NOMO-1 treated with DMSO at 0.1 percent for 48 hours (cell line): ENCODE results near the gene DOCK11.

Experiments used
- DNase-seq: peaks from one replicate; lab custom pipeline; 2025; ENCODE audit not compliant: unreplicated experiment; lab: John Stamatoyannopoulos, UW

DOCK11 gene

GRCh38 chrX:118528071-118528737 is 32.6 kb downstream of the DOCK11 start:
- DNase-seq, result peak; percentile 33

- peak; percentile 34 for DNase-seq
Observed at GRCh38 chrX:118530219-118530911, 34.8 kb downstream of the DOCK11 start.

- no peak for DNase-seq
Observed at GRCh38 chrX:118534716-118535493, 39.3 kb downstream of the DOCK11 start.

DNA sequence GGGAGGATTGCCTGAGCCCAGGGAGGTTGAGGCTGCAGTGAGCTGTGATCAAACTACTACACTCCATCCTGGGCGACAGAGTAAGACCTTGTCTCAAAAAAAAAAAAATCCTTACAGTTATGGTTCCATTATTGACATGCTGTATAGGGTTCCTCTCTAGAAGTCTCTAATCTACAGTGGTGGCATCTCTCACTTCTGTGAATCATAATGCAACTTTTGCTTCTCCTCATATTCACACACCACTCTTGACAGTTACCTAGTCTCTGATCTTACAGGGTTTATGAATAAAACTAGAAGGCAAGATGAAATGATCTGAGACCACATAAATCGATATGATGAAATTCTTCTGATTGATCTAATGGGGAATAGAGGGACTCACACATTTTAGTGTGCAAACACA is 40.6 kb downstream of the DOCK11 start:
- no peak for DNase-seq

- peak; percentile 11 for DNase-seq
Observed at GRCh38 chrX:118536687-118537461, 41.3 kb downstream of the DOCK11 start.

DNA sequence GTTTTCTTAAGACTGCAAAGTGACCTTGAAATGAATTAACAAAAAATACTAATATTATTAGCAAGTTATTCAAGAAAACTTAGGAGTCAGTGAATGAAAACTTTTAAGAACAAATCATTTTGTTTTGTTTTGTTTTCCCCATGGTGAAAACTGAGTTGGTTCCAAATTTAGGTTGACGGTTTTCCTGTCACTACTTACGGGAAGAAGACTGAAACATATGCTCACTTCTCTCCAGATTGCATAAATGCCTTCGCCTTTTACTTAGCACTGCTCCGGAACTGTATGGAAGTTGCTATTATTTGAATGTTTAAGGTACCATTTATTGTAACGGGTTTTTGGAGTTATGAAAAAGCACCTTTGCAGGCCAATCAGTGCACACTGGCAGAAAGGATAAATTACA is 42.8 kb downstream of the DOCK11 start:
- DNase-seq, result peak; percentile 17

GRCh38 chrX:118540342-118540741 is 44.7 kb downstream of the DOCK11 start:
- no peak for DNase-seq

- DNase-seq, result no peak
Observed at GRCh38 chrX:118541482-118541881, 45.9 kb downstream of the DOCK11 start.

DNA sequence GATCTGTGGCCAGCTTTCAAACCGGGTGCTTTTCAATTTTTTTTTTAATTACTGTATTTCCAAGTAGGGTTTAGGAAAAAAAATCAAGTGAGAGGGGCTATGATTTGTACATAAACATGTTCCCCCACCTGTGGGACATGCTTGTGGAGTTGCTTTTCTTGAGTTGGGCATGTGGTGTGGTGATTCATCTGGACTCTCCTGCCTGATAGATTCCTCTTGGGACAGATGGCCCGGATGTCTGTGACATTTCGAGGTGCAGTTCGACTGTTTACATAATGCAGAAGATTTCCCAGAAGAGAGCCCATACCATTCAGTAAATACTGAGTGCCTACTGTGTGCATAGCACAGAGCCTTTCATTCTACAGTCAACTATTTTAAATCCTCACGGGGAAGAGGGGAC is 49.9 kb downstream of the DOCK11 start:
- no peak for DNase-seq

DNA sequence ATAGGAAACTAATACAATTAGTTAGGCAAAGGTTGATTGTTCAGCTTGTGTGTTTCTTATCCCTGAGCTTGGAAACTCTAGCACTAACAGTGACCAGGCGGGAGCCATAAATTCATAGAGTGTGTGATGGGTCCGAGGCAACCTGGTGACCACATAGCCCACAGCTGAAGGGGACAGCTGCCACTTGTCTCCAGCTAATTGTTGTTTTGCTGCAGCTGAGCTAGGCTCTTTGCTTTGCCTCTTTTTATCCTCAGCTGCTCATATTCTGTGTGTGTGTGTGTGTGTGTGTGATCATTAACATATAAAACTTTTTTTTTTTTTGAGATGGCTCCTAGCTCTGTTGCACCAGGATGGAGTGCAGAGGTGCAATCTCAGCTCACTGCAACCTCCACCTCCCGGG is 53.2 kb downstream of the DOCK11 start:
- DNase-seq, result no peak

DNA sequence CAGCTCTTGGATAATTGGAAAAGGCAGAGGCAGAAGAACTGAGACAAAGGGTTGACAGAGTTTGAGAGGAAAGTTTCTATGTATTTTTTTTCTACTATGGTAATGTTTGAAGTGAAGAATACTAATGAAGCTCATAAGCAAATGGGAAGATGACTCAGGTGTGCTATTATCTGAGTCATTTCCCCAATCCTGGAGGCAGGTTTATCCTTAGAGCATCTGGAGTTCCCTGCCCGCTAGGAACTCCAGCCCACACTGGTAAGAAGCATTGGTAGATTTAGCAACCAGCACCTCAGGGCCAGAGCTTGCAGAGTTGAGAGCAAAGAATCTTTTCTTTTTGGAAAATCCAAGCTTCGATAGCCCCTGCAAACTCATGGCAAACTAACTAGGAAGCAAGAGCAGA is 55.2 kb downstream of the DOCK11 start:
- no peak for DNase-seq

GRCh38 chrX:118551426-118551825 is 55.8 kb downstream of the DOCK11 start:
- DNase-seq, result no peak

- no peak for DNase-seq
Observed at GRCh38 chrX:118552121-118552900, 56.7 kb downstream of the DOCK11 start.

DNA sequence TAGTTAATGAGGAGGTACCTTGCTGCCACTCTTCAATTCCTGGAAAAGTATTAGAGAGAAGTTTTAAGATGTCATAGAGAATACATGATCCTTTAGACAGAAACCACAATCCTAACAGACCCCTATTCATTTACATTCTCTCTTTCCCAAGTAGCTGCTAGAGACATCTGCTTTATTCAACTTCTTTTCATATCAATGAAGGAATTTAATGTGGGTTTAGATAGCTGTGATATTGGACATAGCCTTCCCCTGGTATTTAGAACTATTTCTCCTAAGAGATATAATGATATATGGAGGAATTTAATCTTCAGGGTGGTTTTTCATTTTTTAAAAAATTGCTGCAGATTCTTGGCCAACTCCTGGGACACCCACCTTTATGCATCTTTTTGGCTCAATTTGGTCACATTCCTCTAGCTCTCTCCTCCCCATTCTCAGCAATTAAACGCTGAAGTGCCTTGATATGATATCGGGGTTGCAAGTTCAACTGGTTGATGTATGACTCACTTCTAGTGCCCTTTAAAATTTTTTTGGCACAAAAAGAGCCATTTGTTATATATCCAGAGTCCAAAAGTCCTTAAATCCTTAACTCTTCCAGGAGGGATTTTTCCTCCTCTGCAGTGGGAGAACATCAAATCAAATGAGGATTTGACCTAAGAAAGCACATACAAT is 57.6 kb downstream of the DOCK11 start:
- DNase-seq, result no peak

GRCh38 chrX:118554511-118554910 is 58.9 kb downstream of the DOCK11 start:
- no peak for DNase-seq

GRCh38 chrX:118558926-118559325 is 63.3 kb downstream of the DOCK11 start:
- DNase-seq, result peak; percentile 53

- no peak for DNase-seq
Observed at GRCh38 chrX:118560489-118560888, 64.9 kb downstream of the DOCK11 start.

DNA sequence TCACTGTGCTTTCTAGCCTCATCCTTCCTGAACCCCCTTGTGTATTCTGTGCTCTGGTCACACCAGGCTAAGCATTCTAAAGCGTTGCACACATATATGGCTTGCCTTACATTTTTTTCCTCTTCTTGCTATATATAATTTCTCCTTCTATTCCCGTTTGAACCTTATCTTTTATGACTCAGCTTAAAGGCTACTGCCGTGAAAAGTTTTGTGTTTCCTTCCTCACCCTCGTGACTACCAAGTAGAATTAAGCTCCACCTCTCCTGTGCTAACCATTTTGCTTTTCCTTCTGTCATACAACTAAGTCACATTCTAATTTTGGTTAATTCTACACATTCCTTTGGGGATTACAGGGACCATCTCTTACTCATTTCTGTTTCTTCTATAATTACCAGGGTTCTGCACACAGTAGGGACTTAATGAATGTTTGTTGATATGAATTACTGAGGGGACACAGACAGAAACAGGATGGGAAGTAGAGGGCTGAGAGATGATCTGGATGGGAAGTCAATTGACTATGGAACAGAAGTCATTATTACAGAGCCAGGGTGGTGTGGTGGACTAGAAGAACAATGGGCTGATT is 67.1 kb downstream of the DOCK11 start:
- DNase-seq, result no peak

DNA sequence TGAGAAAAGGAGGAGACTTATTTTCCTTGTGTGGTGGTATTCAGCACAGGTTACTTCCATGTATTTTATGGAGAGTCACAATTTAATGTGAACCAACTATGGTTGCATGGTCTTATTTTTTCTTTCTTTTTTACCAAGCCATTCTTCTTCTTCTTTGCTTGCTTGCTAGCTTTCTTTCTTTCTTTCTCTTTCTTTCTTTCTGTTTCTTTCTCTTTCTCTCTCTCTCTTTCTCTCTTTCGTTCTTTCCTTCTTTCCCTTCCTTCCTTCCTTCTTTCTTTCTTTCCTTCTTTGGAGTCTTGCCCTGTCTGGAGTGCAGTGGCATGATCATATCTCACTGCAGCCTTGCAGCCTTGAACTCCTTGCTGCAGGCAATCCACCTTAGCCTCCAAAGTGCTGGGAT is 68.9 kb downstream of the DOCK11 start:
- DNase-seq, result no peak

GRCh38 chrX:118565853-118566252 is 70.2 kb downstream of the DOCK11 start:
- no peak for DNase-seq
